H1 (cell line): Measurements from ENCODE around the gene CD164L2.

Experiments
- CREB1 ChIP-seq: IDR thresholded peaks from 2 replicates; pipeline ENCODE4 v1.6.1; 2012; ENCODE audit warnings: inconsistent platforms
- EP300 ChIP-seq, 2 experiments: IDR thresholded peaks; 1 replicate in 1 of 2; 2 replicates in 1 of 2; pipeline ENCODE4 v1.6.1; 2011 to 2012; ENCODE audit warnings: low read depth in 2 of 2, low read length in 2 of 2, mild to moderate bottlenecking in 2 of 2, borderline replicate concordance in 1 of 2, inconsistent platforms in 1 of 2, moderate library complexity in 1 of 2
- EZH2 ChIP-seq: fragments of 200-600 bp; sonication (generic); IDR thresholded peaks from 2 replicates; pipeline ENCODE4 v1.7.1; 2012; ENCODE audit warnings: low read depth, mild to moderate bottlenecking, moderate library complexity, low read length, inconsistent platforms; ENCODE audit not compliant: severe bottlenecking
- FOSL1 ChIP-seq: IDR thresholded peaks from 2 replicates; pipeline ENCODE4 v1.6.1; 2011; ENCODE audit warnings: mild to moderate bottlenecking, low read depth, low read length, moderate library complexity; ENCODE audit not compliant: insufficient read depth
- NRF1 ChIP-seq: IDR thresholded peaks from 2 replicates; pipeline ENCODE4 v1.6.1; 2011; ENCODE audit warnings: mild to moderate bottlenecking, low read depth, low read length, improper control_type of control experiment
- POLR2A ChIP-seq, 2 experiments: IDR thresholded peaks; 1 replicate in 1 of 2; 2 replicates in 1 of 2; pipeline ENCODE4 v1.6.1; 2011; ENCODE audit warnings: low read depth in 2 of 2, low read length in 2 of 2, mild to moderate bottlenecking in 2 of 2; ENCODE audit errors: control extremely low read depth in 1 of 2
- RAD21 ChIP-seq, 2 experiments: IDR thresholded peaks in 1 of 2; conservative IDR thresholded peaks in 1 of 2; 2 replicates each; pipeline ENCODE4 v1.6.1; 2011; ENCODE audit warnings: low read depth in 2 of 2, low read length in 2 of 2, improper control_type of control experiment in 1 of 2, inconsistent platforms in 1 of 2, mild to moderate bottlenecking in 1 of 2, moderate library complexity in 1 of 2
- TF ChIP-seq, protein P1 (sequence below), 3 experiments: IDR thresholded peaks; 1 replicate in 2 of 3; 2 replicates in 1 of 3; pipeline versions ENCODE4 v1.5.1 to v1.6.1; 2011; ENCODE audit warnings: low read length in 3 of 3, mild to moderate bottlenecking in 3 of 3, inconsistent platforms in 2 of 3, low read depth in 1 of 3, moderate library complexity in 1 of 3; ENCODE audit not compliant: insufficient read depth in 1 of 3; ENCODE audit errors: control extremely low read depth in 1 of 3

DNA sequence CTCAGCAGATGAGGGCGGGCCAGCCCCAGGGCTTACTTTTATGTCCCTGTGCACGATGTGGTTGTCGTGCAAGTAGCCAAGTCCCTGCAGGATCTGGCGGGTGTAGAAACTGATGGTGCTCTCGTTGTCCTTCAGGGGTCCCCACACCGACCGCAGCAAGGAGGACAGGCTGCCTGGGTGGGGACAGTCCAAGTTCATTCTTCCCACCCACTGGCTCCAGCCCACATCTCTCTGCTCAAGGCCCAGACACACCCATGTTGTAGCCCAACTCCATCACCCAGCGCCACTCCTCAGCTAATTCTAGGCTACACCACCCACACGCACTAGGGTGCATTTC lies 23.3 kb downstream of the CD164L2 start:
- no peak for TF ChIP-seq CREB1
- TF ChIP-seq EP300 (IDR thresholded peaks at IDR 0.05; ENCODE audit: borderline replicate concordance in 1 of 2, low read depth in 2 of 2, low read length in 2 of 2): no peak
- no peak for TF ChIP-seq POLR2A (IDR thresholded peaks at IDR 0.05; ENCODE audit: control extremely low read depth in 1 of 2, low read depth in 2 of 2, low read length in 2 of 2)
- TF ChIP-seq, protein P1, sequence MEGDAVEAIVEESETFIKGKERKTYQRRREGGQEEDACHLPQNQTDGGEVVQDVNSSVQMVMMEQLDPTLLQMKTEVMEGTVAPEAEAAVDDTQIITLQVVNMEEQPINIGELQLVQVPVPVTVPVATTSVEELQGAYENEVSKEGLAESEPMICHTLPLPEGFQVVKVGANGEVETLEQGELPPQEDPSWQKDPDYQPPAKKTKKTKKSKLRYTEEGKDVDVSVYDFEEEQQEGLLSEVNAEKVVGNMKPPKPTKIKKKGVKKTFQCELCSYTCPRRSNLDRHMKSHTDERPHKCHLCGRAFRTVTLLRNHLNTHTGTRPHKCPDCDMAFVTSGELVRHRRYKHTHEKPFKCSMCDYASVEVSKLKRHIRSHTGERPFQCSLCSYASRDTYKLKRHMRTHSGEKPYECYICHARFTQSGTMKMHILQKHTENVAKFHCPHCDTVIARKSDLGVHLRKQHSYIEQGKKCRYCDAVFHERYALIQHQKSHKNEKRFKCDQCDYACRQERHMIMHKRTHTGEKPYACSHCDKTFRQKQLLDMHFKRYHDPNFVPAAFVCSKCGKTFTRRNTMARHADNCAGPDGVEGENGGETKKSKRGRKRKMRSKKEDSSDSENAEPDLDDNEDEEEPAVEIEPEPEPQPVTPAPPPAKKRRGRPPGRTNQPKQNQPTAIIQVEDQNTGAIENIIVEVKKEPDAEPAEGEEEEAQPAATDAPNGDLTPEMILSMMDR (IDR thresholded peaks at IDR 0.05; ENCODE audit: control extremely low read depth in 1 of 3, insufficient read depth in 1 of 3, low read depth in 1 of 3, low read length in 3 of 3): peak in 1 of 3 experiments; percentile 4; a peak in 1 of 4 replicates
- TF ChIP-seq RAD21 (IDR thresholded peaks at IDR 0.05 in 1 of 2, conservative IDR thresholded peaks at IDR 0.05 in 1 of 2; ENCODE audit: low read depth in 2 of 2, low read length in 2 of 2): no peak
- TF ChIP-seq EZH2: no peak
- TF ChIP-seq NRF1: no peak
- TF ChIP-seq FOSL1: no peak
